ENCODE results near the gene PPP2R2D.

The PPP2R2D gene

GRCh38 chr10:132002004-132002403 lies 101.2 kb downstream of the PPP2R2D start:
- no peak for DNase-seq

GRCh38 chr10:132003282-132003924 lies 102.6 kb downstream of the PPP2R2D start:
- DNase-seq: no peak

GRCh38 chr10:132004052-132004451 lies 103.2 kb downstream of the PPP2R2D start:
- no peak for DNase-seq

- no peak for DNase-seq
These were observed 104.3 kb downstream of the PPP2R2D start for GRCh38 chr10:132005147-132005546.

GRCh38 chr10:132006966-132007365 lies 106.2 kb downstream of the PPP2R2D start:
- DNase-seq: no peak

GRCh38 chr10:132007681-132008080 lies 106.9 kb downstream of the PPP2R2D start:
- no peak for DNase-seq
